Vagina (tissue), 2 donors: ENCODE results near the gene C2CD5.
"Not testable (repeated sequence)": the region's sequence is repeated elsewhere in the genome, so short reads cannot be mapped to it uniquely, and the experiment has no call there.

Experiments
- POLR2A ChIP-seq, 2 donors: fragments of 450-650 bp; IDR thresholded peaks; one replicate each; pipeline ENCODE4 v1.6.1; 2017; ENCODE audit warnings: antibody characterized with exemption in 2 of 2, mild to moderate bottlenecking in 2 of 2, moderate library complexity in 2 of 2
- TF ChIP-seq, protein P1 (sequence below), 3 experiments: fragments of 450-650 bp in 2 of 3; fragments of 200-600 bp in 1 of 3; sonication (generic) in 1 of 3; IDR thresholded peaks; one replicate each; pipeline ENCODE4 v1.5.1; 2017 to 2019; ENCODE audit warnings: antibody characterized with exemption in 3 of 3, mild to moderate bottlenecking in 2 of 3, moderate library complexity in 2 of 3

GRCh38 chr12:22487683-22488082, 56.7 kb downstream of the C2CD5 start:
- TF ChIP-seq, protein P1, sequence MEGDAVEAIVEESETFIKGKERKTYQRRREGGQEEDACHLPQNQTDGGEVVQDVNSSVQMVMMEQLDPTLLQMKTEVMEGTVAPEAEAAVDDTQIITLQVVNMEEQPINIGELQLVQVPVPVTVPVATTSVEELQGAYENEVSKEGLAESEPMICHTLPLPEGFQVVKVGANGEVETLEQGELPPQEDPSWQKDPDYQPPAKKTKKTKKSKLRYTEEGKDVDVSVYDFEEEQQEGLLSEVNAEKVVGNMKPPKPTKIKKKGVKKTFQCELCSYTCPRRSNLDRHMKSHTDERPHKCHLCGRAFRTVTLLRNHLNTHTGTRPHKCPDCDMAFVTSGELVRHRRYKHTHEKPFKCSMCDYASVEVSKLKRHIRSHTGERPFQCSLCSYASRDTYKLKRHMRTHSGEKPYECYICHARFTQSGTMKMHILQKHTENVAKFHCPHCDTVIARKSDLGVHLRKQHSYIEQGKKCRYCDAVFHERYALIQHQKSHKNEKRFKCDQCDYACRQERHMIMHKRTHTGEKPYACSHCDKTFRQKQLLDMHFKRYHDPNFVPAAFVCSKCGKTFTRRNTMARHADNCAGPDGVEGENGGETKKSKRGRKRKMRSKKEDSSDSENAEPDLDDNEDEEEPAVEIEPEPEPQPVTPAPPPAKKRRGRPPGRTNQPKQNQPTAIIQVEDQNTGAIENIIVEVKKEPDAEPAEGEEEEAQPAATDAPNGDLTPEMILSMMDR (IDR thresholded peaks at IDR 0.05): not testable (repeated sequence)
- not testable (repeated sequence) for TF ChIP-seq POLR2A (IDR thresholded peaks at IDR 0.05)
